Neural cell (in vitro differentiated cells): Measurements from ENCODE around the gene F7. TPM values are rescaled to one million over a fixed set of nuclear protein-coding genes. Genes with fewer than 3 reads are reported as not detected.

Experiments
- H2AFZ ChIP-seq: fragments of 200-600, 300-800 bp; sonication (generic), shearing (Covaris generic); 2 replicates; pipeline ENCODE4 v1.6.0; 2014; ENCODE audit warnings: low read depth, mild to moderate bottlenecking, antibody characterized with exemption, low read length, moderate library complexity
- H3F3A ChIP-seq: fragments of 200-600 bp; shearing (Covaris generic); 2 replicates; pipeline ENCODE4 v1.6.1; 2016; ENCODE audit warnings: mild to moderate bottlenecking, moderate library complexity, mixed read lengths, antibody characterized with exemption, low read length; ENCODE audit not compliant: insufficient read depth, poor library complexity, severe bottlenecking
- H3K27ac ChIP-seq: fragments of 200-600, 300-800 bp; sonication (generic), shearing (Covaris generic); 2 replicates; pipeline ENCODE4 v1.5.1; 2014; ENCODE audit warnings: mild to moderate bottlenecking, low read length, moderate library complexity
- H3K27me3 ChIP-seq: fragments of 300-800, 200-600 bp; sonication (generic), shearing (Covaris generic); 2 replicates; pipeline ENCODE4 v1.6.0; 2014; ENCODE audit warnings: mild to moderate bottlenecking, low read depth, low read length, moderate library complexity; ENCODE audit not compliant: insufficient read depth
- H3K36me3 ChIP-seq: fragments of 300-800, 200-600 bp; sonication (generic), shearing (Covaris generic); 2 replicates; pipeline ENCODE4 v1.5.1; 2014; ENCODE audit warnings: mild to moderate bottlenecking, antibody characterized with exemption, low read length, moderate library complexity; ENCODE audit not compliant: insufficient read depth
- H3K4me2 ChIP-seq: fragments of 300-800, 200-600 bp; sonication (generic), shearing (Covaris generic); 2 replicates; pipeline ENCODE4 v1.6.0; 2014; ENCODE audit warnings: mild to moderate bottlenecking, low read length
- H3K4me3 ChIP-seq: fragments of 300-800, 200-600 bp; sonication (generic), shearing (Covaris generic); 2 replicates; pipeline ENCODE4 v1.5.1; 2014; ENCODE audit warnings: mild to moderate bottlenecking, low read length, moderate library complexity
- H3K79me2 ChIP-seq: fragments of 200-600 bp; shearing (Covaris generic); replicated peaks from 2 replicates; pipeline ENCODE4 v1.6.0; 2014; ENCODE audit warnings: mild to moderate bottlenecking, low read length, moderate library complexity; ENCODE audit not compliant: insufficient read depth
- H3K9ac ChIP-seq: fragments of 300-800, 200-600 bp; sonication (generic), shearing (Covaris generic); 2 replicates; pipeline ENCODE4 v1.6.1; 2016; ENCODE audit warnings: mild to moderate bottlenecking, low read length, mixed read lengths
- H3K9me2 ChIP-seq: fragments of 200-600 bp; shearing (Covaris generic); 2 replicates; pipeline ENCODE4 v1.6.1; 2016; ENCODE audit warnings: mild to moderate bottlenecking, low read length, mixed read lengths; ENCODE audit not compliant: insufficient read depth
- H3K9me3 ChIP-seq: fragments of 200-600, 300-800 bp; sonication (generic), shearing (Covaris generic); 2 replicates; pipeline ENCODE4 v1.6.1; 2016; ENCODE audit warnings: mild to moderate bottlenecking, mixed run types, low read length, moderate library complexity, mixed read lengths
- H4K20me1 ChIP-seq: fragments of 200-600 bp; shearing (Covaris generic); 2 replicates; pipeline ENCODE4 v1.6.1; 2016; ENCODE audit warnings: mild to moderate bottlenecking, mixed run types; ENCODE audit not compliant: insufficient read depth
- CTCF ChIP-seq: fragments of 450-650 bp; IDR thresholded peaks from 2 replicates; pipeline ENCODE4 v1.5.1; 2014; ENCODE audit warnings: antibody characterized with exemption, mild to moderate bottlenecking, moderate library complexity; ENCODE audit not compliant: poor library complexity, severe bottlenecking
- EP300 ChIP-seq: fragments of 450-650 bp; conservative IDR thresholded peaks from 2 replicates; pipeline ENCODE4 v1.6.1; 2014; ENCODE audit warnings: antibody characterized with exemption, mild to moderate bottlenecking, moderate library complexity; ENCODE audit not compliant: poor library complexity, severe bottlenecking
- EZH2 ChIP-seq: fragments of 200-600, 300-800 bp; shearing (Covaris generic), sonication (generic); IDR thresholded peaks from 2 replicates; pipeline ENCODE4 v1.6.1; 2014; ENCODE audit warnings: antibody characterized with exemption, low read length, borderline replicate concordance, mild to moderate bottlenecking; ENCODE audit not compliant: insufficient read depth, poor library complexity, severe bottlenecking
- MXI1 ChIP-seq: fragments of 450-650 bp; conservative IDR thresholded peaks from 2 replicates; pipeline ENCODE4 v1.6.1; 2014; ENCODE audit warnings: antibody characterized with exemption, mild to moderate bottlenecking; ENCODE audit not compliant: poor library complexity, severe bottlenecking
- POLR2AphosphoS5 ChIP-seq: IDR thresholded peaks from 2 replicates; pipeline ENCODE4 v1.6.1; 2012
- RAD21 ChIP-seq: fragments of 450-650 bp; conservative IDR thresholded peaks from 2 replicates; pipeline ENCODE4 v1.6.1; 2014; ENCODE audit warnings: antibody characterized with exemption, mild to moderate bottlenecking, moderate library complexity
- REST ChIP-seq: IDR thresholded peaks from 2 replicates; pipeline ENCODE4 v1.6.1; 2012; ENCODE audit warnings: borderline replicate concordance
- SMC3 ChIP-seq: fragments of 450-650 bp; conservative IDR thresholded peaks from 2 replicates; pipeline ENCODE4 v1.6.1; 2014; ENCODE audit warnings: antibody characterized with exemption, mild to moderate bottlenecking, moderate library complexity; ENCODE audit not compliant: poor library complexity
- TAF1 ChIP-seq: IDR thresholded peaks from 2 replicates; pipeline ENCODE4 v1.6.1; 2012; ENCODE audit warnings: low read depth
- polyA plus RNA-seq: library from polyadenylated mRNA; depleted of rRNA; stranded (reverse); fragments of >200 nt; gene quantifications from 2 replicates; pipeline ENCODE4 v1.2.3, GENCODE V29; 2014

The F7 gene
- polyA plus RNA-seq, 1 donor from 2014 or later, result 0.32 TPM

GRCh38 chr13:113150550-113151365 is 45.2 kb downstream of the F7 start:
- TF ChIP-seq MXI1 (no peak), REST (no peak), RAD21 (no peak), SMC3 (no peak), CTCF (no peak), EP300 (no peak), EZH2 (no peak), POLR2AphosphoS5 (no peak), TAF1 (no peak)
- no peaks in the 10 kb centered on the region for H3K36me3 ChIP-seq
- H3K4me2 ChIP-seq, result no peak overlapping the region

GRCh38 chr13:113151745-113152690 is 46.4 kb downstream of the F7 start:
- H3K4me3 ChIP-seq, result no peak overlapping the region

More at GRCh38 chr13:113150550-113151365, 45.2 kb downstream of the F7 start:
- no peaks in the 10 kb centered on the region for H3F3A ChIP-seq
- no peak overlapping the region for H3K27ac ChIP-seq
- no peak overlapping the region for H2AFZ ChIP-seq
- no peak overlapping the region for H3K9ac ChIP-seq
- no peaks in the 10 kb centered on the region for H3K9me3 ChIP-seq
- peaks cover 16% of the 10 kb centered on the region for H3K27me3 ChIP-seq
- no peaks in the 10 kb centered on the region for H4K20me1 ChIP-seq
- H3K79me2 ChIP-seq, result no peaks in the 10 kb centered on the region
- H3K4me3 ChIP-seq, result no peak overlapping the region
- H3K9me2 ChIP-seq, result no peaks in the 10 kb centered on the region

More at GRCh38 chr13:113151745-113152690, 46.4 kb downstream of the F7 start:
- Histone ChIP-seq H4K20me1 (no peaks in the 10 kb centered on the region), H3K4me2 (no peak overlapping the region), H3K9ac (no peak overlapping the region), H3F3A (no peaks in the 10 kb centered on the region), H3K79me2 (no peaks in the 10 kb centered on the region), H3K9me3 (no peaks in the 10 kb centered on the region), H3K9me2 (no peaks in the 10 kb centered on the region), H2AFZ (no peak overlapping the region), H3K27ac (no peak overlapping the region), H3K27me3 (peaks cover 16% of the 10 kb centered on the region), H3K36me3 (no peaks in the 10 kb centered on the region)
- TF ChIP-seq REST, result no peak
- no peak for TF ChIP-seq RAD21
- TF ChIP-seq MXI1, result no peak
- no peak for TF ChIP-seq EZH2
- no peak for TF ChIP-seq SMC3
- no peak for TF ChIP-seq TAF1
- no peak for TF ChIP-seq POLR2AphosphoS5
